Stimulated activated CD4-positive, alpha-beta T cell treated with anti-CD3 and anti-CD28 coated beads, TNF-alpha, amount 100 ng/mL, for 1 hour (primary cell): Measurements from ENCODE around the gene IP6K2.

ENCODE experiments used
- DNase-seq, 3 donors: peaks; one replicate each; pipeline ENCODE4 v3.0.0-alpha.2; 2020; ENCODE audit warnings: low read depth in 3 of 3, low spot score in 1 of 3

IP6K2 gene

DNA sequence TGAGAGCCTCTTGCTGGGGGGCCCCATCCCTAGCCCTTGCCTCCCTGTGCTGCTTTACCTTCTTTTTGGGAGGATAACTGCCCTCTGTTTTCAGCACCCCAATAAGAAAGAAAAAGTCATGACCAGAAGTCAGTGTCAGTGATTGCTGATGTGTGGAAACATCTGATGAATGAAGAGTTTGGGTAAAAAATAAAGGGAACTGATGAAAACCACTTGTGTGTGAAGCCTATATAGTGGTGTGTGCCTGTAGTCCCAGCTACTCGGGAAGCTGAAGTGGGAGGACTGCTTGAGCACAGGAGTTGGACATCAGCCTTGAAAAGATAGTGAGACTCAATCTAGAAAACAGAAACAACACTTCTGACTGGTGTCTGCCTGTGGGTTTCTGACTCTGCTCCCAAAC, 44.5 kb downstream of the IP6K2 start:
- no peak for DNase-seq

DNA sequence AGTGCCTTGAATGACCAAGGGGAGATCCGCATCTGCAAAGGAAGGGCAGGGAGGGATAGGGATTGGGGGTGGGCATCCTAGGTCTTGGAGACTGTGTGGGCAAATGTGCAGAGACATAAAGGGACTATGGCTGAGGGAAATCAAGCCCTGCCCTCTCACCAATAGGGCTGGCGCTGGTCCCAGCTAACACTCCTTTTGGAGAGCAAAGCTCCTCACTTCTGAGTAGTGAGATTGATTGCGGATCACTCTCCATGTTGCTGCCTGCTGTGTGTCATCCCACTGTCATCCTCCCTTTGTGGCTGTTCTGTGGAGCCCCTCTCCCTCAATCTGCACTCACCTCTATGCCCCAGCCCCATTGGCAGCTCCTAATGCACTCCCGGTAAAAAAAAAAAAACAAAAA, 52.1 kb downstream of the IP6K2 start:
- no peak for DNase-seq

DNA sequence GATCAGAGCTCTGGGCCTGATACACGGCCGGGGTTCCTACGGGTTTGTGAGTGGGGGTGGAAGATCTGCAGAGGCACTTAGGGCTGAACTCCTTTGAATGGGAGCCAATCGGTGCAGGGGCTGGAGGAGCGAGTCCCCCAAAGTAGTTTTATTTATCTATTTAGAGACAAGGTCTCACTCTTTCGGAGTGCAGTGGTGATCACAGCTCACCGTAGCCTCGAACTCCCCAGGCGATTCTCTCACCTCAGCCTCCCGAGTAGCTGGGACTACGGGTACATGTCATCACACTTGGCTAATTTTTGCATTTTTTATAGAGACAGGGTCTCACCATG, 52.7 kb downstream of the IP6K2 start:
- DNase-seq = no peak

DNA sequence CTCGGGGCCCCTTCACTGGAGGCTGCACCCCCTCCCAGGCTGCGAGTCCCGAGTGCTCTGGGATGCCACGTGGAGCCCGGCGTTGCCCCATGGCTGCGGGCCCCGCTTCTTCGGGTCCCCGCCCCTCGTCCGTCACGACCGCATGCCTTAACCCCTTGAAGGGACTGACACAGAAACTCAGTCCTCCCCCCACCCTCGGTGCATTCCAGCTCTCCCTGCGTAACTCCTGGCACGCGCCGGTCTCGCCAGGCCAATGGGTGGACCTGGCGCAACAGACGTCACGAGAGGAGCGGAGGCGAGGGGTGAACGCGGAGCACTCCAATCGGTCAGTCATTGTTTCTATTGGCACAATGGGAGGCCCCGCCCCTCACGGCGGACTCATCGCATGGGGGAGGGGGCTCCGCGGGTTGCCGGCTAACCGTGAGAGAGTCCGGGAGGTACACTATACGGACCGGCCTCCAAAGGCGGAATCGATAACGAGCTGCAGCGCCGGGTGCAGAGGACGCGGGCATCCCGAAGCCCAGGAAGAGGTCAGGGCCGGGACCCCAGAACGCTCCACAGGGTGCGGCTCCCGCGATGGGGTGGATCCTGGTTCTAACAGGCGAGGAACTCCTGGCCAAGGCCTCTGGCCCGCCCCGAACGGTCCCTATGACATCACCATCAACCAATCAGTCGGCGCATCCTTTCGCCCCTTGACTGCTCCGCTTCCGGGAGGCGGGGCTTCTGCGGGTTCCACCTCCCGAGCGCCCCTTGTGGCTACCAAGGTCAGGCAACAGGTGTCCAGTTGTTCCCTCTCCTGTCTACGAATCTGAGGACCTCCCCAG, 53.3 kb downstream of the IP6K2 start:
- peak; percentile 51 to 72 (median 67) for DNase-seq

DNA sequence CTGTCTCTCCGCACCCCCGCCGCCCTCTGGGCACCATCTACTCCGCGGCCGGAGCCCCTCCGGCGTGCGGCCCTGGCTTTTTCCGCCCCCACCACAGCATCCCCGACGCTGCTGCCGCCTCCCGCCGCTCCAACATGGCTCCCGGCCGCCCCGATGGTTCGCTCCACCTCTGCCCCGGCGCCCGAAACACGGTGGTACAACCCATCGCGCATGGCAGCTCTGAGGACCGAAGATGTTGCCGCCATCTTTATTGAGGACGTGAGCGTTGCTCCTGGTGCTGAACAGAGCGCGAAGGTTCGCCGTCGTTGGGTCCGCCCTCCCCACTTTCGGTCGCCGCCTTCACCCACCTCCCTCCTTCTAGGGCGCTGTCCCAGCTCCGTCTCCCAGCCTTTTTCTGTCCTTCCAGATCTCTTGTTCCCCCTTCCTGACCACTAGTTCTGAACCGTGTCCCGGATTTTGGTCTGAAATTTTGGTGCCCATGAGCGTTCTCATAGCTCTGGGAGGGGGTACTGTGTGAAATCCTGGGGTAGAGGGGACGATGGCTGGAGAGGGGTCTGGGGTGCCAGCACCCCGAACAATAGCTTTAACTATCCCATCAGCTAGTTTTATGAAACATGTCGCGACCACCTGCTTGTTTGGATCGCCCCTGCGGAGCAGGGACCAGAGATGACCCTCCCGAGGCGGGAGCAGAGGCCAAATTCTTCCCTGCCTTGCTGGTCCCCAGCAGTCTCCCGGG, 54.1 kb downstream of the IP6K2 start, which contains the start of gene CELSR3:
CELSR3 (minus strand) TSS at position 134 of the 736 bp plus-strand sequence. CDS start 252 bp downstream, outside the sequence.
- peak in 1 of 3 donors; percentile 26 for DNase-seq

DNA sequence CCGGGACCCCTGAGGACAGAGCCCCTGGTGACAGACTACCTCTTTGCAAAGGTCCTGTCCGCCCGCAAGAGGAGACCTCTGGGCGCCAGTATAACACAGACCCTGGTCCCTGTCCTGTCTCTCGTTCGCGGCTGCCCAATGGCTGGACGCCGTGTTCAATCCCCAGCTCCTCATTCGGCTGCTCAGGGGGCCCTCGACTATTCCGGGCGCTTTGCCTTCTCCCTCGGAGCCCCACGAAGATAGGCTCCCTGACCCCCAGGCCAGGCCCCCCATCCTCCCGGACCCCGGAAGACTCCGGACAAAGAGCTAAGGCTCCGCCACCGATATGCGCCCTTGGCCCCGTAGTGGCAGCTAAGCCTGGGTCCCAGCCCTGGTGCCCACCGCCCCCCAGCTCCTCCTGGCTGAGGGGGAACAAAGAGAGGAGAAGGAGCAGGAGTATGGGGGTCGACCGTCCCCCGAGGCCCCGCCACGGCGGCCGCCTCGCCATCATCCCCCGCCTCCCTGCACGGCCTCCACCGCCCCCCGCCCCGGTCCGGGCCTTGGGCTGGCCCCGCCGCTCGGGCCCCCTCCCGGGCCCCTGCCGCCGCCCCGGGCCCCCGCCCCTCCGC, 54.8 kb downstream of the IP6K2 start:
- no peak for DNase-seq

DNA sequence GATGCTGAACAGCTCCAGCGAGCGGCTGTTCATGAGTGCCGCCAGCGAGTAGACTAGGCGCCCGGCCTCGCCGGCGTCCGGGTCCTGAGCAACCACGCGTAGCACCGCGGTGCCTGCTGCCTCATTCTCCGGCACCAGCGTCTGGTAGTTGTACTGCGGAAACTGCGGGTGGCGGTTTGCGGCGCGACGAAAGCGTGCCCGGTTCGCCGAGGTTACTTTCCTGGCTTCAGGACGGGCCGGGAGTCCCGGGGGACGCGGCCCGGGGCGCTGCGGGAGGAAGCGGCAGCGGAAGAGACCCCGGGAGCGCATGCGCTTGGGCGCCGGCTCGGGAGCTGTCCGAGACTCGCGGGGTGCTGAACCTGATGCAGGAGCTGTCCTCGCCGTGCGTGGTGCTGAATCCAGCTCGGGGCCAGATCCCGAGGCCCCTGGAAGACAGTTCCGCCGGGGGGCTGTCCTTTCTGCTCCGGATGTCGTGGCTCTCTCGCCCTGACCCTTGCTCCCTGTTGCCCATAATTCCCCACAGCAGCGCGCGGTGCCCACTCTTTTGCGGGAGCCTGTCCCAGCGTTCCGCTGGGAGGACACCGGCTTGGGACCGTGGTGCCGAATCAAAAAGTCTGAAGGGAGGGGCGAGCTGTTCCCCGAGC, 55.4 kb downstream of the IP6K2 start:
- peak; percentile 31 to 70 (median 56) for DNase-seq

DNA sequence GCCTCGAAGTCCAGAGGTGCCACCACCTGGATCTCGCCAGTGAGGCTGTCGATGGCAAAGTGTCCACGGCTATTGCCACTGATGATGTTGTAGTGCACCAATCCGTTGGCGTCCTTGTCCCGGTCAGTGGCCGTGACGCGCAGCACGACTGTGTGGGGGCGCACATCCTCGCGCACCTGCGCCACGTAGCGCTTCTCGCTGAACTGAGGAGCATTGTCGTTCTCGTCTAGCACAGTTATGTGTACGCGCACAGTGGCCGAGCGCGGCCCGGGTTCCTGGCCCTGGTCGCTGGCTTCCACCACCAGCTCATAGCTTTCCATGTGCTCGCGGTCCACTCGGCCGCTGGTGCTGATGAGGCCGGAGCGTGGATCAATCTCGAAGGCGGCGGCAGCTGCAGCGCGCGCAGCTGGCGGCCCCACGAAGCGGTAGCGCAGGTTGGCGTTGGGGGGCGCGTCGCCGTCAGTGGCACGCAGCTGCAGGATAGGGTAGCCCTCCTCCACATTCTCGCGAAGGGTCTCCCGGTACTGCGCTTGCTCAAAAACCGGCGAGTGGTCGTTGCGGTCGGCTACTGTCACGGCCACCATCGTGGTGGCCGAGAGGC, 56.1 kb downstream of the IP6K2 start:
- DNase-seq = no peak

DNA sequence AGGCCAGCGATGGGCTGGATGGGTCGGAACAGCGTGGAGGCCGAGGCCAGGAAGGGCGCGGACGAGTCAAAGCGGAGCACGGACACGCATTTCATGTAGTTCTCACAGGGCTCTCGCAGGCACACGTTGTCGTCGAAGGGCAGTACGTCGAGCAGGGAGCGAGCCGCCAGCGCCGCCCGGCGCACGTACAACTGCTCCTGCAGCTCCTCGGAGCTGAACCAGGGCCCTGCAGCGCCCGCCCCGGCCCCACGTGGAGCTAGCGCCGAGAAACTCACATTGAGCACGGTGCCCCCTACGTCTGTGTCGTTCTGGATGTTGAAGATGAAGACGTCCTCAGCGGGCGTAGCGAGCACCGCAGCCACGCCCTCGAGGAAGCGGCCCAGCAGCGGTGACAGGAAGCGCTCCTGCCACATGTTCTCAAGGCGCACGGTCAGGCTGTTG, 60.2 kb downstream of the IP6K2 start:
- DNase-seq = no peak

DNA sequence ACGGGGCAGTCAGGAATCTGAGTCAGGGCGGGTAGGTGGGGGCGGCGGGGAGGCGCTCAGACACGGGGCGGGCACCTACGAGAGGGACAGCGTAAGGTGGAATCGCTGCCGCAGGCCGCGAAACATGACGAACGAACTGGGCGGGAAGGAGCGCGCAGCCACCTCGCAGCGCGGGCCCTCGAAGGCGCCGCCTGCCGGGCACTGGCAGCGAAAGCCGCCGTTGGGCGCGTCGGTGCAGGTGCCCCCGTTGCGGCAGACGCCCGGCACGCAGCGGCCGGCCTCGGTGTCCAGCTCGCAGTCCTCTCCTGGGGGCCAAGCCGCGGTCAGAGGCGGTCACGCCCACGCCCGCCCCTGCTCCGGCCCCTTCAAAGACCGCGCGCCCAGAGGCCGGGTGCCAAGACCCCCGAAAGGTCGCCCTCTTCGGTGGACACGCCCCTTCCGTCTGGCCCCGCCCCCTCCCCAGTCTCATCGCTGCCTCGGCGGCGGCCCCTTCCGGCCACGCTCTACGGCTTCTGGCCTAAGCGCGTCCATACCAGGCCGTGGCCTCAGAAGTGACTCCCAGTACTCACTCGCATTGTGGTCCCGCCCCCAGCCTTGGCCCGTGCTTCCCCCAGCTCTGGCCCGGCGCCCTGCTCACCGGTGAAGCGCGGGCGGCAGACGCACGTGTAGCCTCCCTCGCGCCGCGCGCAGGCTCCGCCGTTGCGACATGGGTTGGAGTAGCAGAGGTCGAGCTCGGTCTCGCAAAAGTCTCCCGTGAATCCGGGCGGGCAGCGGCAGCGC, 60.8 kb downstream of the IP6K2 start:
- peak; percentile 61 to 82 (median 70) for DNase-seq

DNA sequence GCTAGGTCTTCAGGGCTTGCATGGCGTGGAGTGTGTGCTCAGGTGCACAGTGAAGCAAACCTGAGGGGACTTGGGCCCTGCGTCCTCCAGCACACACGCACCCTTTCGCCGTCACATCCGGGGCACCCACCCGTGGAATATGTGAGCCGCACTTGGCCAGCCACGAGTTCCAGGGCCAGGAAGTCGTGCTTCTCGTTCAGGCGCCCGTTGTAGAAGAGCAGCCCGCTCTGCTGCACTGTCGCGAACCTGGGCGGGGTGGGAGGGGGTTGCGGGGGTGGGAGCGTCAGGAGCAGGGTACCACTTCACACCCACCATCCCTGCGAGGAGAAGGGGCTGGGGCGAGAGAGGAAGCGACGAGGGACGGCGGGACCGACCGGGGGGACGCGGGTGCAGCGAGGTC, 61.4 kb downstream of the IP6K2 start:
- DNase-seq = peak in 1 of 3 donors; percentile 21

DNA sequence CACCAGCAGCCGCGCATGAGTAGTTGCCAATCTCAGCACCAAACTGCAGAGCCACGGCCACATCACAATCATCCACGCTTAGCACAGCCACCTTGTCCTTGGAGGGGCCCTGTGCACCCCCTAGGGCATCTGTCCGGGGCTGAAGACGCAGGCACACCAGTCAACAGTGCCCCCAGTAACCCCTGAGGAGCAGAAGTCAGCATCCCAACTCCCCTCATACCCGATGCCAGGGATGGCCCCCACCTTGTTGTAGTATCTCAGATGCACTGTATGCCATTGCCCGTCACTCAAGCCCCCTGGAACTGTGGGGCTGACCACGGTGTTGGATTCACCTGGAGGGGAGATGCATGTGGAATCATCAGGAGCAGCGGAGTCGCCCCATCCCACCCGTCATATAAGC, 62.0 kb downstream of the IP6K2 start:
- no peak for DNase-seq

DNA sequence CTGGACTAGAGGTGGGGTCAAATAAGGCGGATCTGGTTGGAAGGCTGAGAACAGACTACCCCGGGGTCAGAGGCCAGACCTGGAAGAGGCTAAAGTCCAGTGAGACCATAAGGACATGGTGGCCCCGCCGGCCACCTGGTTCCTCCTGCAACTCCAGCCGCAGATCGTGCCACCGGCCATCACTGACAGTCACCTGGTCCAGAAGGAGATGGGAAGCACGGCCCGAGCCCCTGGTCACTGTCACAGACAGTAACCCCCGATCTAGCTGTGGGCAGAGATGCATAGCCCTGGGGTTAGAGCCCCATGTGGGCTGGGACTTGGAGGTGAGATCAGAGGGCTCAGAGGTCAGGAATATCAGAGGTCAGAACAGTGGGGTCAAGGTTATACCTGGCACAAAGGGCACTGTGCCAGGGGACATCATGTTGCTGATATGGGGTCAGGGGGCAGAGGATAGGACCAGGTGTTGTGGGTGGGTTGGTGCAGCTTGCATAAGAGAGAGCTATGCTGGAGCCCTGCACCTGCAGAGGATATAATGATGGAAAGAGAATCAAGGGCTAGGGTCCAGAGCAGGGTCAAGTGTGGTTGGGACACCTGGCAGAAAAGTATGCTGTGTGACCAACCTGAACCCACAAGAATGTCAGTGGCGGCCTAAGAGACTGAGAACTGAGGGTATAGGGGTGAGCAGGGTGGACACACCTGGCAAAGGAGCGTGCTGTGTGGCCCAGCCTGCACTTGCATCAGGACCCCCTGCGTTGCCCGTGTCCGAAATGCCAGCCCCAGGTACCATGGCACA, 63.9 kb downstream of the IP6K2 start:
- no peak for DNase-seq

DNA sequence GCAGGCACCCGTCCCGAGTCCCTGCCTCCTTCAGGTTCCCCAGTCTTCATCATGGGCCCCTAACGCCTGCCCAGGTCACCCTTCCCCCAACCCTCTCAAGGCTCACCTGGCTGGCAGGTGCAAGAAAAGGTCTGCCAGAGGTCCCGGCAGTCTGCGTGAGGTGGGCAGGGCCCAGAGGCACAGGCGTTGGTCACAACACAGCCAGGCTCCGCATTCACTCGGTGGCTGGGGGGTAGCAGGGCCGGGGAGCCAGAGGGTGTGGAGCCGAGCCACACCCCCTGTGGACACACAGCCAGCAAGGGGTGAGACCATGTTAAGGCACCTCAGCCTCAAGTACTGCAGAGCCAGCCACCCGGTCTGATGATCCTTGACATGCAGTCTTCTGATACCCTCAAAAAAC, 65.2 kb downstream of the IP6K2 start:
- no peak for DNase-seq

DNA sequence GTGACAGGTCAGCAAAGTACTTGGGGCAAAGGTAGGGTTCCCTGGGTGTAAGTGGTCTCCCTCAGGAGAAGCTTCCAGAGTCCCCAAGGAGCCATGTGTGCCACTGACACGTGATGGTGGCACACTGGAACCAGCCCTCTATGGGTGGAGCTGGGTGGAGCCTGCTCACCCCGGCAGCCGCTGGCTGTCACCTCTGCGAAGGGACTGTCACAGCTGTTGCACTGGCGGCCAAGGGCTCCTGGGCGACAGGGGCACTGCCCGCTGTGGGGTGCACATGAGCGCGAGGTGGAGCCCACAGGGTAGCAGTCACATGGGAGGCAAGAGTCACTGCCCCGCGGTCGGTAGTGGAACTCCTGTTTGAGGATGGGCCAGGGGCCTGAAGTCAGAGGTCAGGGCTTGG, 66.3 kb downstream of the IP6K2 start:
- no peak for DNase-seq

DNA sequence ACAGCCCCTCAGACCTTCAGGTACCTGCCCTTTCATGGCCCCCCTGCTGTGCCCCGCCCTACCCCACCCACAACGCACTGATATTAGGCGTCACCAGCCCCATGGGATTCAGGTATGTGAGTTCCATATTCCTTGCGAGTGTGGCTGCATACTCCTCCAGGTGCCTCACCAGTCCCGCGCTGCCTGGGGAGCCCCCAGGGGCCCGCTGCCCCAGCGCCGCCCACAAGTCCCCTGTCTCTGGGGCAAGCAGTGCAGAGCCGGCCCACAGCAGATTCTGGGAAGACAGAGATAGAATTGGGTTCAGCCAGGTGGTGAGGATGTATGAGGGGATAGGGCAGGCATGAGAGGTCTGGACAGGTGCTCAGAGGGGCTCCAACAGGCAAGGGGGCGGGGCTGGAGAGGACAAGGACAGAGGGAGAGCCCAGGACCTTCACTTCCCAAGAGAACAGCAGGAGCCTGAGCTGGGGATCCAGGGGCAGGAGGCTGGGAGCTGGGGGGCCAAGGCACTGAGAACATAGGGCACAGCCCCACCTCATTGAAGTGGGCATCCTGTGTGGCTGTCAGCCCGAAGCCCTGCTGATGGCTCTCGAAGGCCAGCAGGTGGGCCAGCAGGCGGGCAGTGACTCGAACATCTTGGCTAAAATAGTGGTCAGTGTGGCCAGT, 68.7 kb downstream of the IP6K2 start:
- DNase-seq = no peak

DNA sequence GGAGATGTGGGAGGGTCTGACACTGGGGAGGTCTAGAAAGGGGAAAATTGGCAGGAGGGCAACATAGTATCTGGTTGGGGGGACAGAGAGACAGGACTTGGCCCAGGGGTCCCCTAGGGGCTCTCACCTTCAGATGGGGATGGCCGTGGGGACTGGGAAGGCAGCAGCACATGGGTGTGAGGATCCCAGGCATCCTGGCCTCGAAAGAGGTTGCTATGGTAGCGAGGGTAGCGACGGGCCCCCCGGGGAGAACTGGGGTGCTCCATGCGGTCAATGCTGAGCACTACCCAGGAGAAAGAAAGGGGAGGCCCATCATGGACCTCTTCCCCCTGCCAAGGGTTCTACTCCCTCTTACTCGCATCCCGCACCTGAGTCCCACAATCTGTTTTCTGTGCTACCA, 69.3 kb downstream of the IP6K2 start:
- DNase-seq = no peak

DNA sequence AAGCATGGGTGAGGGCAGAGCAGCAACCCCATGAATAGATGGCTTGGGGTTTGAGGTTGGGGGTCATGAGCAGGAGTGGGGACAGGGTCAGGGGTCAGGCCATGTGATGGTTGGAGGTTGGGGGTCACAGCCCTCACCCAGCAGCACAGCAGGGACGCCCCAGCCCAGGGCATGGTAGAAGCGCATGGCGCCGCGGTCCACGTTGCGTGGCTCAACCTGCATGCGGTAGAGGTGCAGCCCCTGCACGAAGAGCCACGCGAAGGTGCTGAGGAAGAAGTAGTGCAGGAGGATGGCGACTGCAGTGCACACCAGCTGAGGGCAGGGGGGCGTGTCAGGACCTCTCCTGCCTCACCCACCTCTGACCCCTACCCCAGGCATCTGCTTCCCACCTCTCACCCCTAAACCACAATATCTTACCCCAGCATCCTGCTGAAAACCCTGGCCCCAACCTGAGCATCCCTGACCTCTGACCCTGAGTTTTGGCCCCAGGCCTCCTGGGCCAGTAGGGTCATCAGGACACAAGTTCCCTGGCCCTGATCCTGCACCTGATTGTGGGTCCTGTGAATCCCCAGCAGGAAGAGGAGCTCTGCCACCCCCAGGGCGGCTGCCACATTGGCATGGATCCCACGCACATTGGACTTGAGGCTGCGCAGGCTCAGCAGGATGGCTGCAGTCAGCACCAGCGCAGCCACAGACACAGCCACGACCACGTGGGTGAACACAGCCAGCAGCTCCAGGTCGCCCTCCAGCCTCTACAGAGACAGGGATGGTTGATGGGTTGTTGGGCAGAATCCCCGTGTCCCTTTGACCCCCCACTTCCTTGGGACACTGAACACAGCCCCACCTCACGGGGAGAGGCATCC, 71.9 kb downstream of the IP6K2 start:
- DNase-seq = no peak
